Ascending aorta (tissue), 2 donors: ENCODE results near the gene TCF7. TPM values are rescaled to one million over a fixed set of nuclear protein-coding genes. Genes with fewer than 3 reads are reported as not detected.

Experiments used
- DNase-seq, 2 donors: peaks; one replicate each; pipeline ENCODE4 v3.0.0-alpha.2; 2019; ENCODE audit warnings: low spot score in 2 of 2
- H3K27ac ChIP-seq, 2 donors: fragments of 200-600 bp; sonication (generic); one replicate each; pipeline ENCODE4 v1.5.1; 2016 to 2017; ENCODE audit warnings: mild to moderate bottlenecking in 1 of 2
- H3K27me3 ChIP-seq: fragments of 200-600 bp; sonication (generic); one replicate; pipeline ENCODE4 v1.5.1; 2017
- H3K36me3 ChIP-seq, 2 donors: fragments of 200-600 bp; sonication (generic); one replicate each; pipeline ENCODE4 v1.5.1; 2016
- H3K4me1 ChIP-seq, 2 donors: fragments of 200-600 bp; sonication (generic); one replicate each; pipeline ENCODE4 v1.5.1; 2016 to 2017; ENCODE audit warnings: mild to moderate bottlenecking in 1 of 2
- H3K4me3 ChIP-seq, 2 donors: fragments of 200-600 bp; sonication (generic); one replicate each; pipeline ENCODE4 v1.5.1; 2016 to 2017; ENCODE audit warnings: mild to moderate bottlenecking in 1 of 2
- H3K9me3 ChIP-seq, 2 donors: fragments of 200-600 bp; sonication (generic); one replicate each; pipeline ENCODE4 v1.5.1; 2016
- intact Hi-C: fragments of 100-400 bp; cut with DNase I; formaldehyde crosslinking; loops from one replicate; pipeline ENCODE4 v1.15.1; 2023
- total RNA-seq: library from RNA; depleted of rRNA; stranded (reverse); fragments of >200 nt; gene quantifications from one replicate; pipeline ENCODE4 v1.1.0, GENCODE V29; 2016
- TF ChIP-seq, protein P1 (sequence below), 3 experiments: fragments of 200-600 bp in 2 of 3; fragments of 450-650 bp in 1 of 3; sonication (generic) in 2 of 3; IDR thresholded peaks; one replicate each; pipeline ENCODE4 v1.5.1; 2016 to 2019; ENCODE audit warnings: antibody characterized with exemption in 3 of 3, mild to moderate bottlenecking in 1 of 3, moderate library complexity in 1 of 3

The TCF7 gene
- total RNA-seq, 1 donor from 2014 or later, result 12.1 TPM

DNA sequence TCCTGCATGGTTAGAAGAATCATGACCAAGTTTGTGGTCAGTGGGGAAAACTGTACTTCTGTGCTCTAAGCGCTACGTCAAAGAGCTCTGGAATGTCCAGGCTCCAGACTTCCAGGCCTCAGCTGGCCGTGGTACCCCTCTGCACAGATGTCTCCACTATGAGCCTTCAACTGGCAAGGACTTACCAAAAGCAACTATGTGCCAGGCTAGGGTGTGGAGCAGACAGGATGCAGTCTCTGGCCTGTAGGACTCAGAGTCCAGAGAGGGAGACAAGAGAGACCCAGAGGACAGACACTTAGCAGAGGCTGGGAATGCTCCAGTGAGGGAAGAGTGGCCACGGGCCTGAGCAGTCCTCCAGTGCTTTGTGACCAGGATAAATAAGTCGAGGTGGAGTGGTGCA is 31.0 kb upstream of the TCF7 start:
- intact Hi-C loops, result no loop called here
- TF ChIP-seq, protein P1, sequence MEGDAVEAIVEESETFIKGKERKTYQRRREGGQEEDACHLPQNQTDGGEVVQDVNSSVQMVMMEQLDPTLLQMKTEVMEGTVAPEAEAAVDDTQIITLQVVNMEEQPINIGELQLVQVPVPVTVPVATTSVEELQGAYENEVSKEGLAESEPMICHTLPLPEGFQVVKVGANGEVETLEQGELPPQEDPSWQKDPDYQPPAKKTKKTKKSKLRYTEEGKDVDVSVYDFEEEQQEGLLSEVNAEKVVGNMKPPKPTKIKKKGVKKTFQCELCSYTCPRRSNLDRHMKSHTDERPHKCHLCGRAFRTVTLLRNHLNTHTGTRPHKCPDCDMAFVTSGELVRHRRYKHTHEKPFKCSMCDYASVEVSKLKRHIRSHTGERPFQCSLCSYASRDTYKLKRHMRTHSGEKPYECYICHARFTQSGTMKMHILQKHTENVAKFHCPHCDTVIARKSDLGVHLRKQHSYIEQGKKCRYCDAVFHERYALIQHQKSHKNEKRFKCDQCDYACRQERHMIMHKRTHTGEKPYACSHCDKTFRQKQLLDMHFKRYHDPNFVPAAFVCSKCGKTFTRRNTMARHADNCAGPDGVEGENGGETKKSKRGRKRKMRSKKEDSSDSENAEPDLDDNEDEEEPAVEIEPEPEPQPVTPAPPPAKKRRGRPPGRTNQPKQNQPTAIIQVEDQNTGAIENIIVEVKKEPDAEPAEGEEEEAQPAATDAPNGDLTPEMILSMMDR (IDR thresholded peaks at IDR 0.05), result no peak
- Histone ChIP-seq H3K4me3 (no peak overlapping the region), H3K4me1 (no peaks in the 10 kb centered on the region), H3K27me3 (no peaks in the 10 kb centered on the region), H3K36me3 (no peaks in the 10 kb centered on the region), H3K9me3 (no peaks in the 10 kb centered on the region), H3K27ac (no peak overlapping the region)
- DNase-seq, result no peak

DNA sequence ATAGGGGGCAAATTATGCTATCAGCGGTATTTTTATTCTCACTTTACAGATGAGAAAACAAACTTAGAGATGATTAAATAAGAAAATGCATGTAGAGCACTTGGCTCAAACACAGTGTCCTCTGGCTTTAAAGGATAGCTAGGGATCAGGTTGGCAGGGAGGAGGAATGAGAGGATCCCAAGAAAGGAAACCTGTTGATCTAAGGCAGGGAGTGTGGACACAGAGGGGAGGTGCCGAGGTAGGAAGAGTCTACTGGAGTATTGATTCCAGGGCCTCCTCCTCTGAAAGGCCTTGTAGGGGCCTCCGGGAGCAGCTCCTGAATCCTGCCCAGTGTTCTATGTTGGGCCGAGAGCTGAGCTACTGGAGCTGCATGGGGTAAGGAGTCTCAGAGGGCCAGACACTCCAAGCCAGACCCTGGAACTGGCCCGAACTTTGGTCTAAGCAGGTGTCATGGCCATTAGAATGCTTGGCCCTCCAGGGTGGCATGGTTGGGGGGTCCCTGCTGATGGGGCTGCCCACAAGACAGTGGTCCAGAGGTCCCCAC is 30.4 kb upstream of the TCF7 start:
- Histone ChIP-seq H3K27me3 (no peaks in the 10 kb centered on the region), H3K36me3 (no peaks in the 10 kb centered on the region), H3K4me1 (no peaks in the 10 kb centered on the region), H3K27ac (no peak overlapping the region), H3K4me3 (no peak overlapping the region), H3K9me3 (no peaks in the 10 kb centered on the region)
- DNase-seq, result no peak
- TF ChIP-seq, protein P1 (IDR thresholded peaks at IDR 0.05), result no peak
- intact Hi-C loops, result no loop called here

DNA sequence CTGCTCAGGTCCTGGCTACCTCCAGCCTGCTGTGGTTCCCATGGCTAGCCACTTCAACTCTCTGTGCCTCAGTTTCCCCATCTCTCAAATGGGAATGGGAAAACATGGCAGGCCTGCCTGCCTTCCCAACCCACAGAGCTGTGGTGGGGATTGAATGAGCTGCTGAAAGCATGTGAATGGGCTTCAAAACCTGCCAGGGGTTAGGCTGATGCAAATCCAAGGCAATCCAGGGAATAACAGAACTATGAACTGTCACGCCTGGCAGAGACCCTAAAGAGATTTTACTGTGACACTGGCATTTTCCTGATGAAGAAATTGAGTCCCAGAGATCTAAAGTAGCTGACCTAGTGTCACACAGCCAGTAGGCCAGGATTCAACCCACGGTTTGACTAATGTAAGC is 29.9 kb upstream of the TCF7 start:
- no peak overlapping the region for H3K4me3 ChIP-seq
- H3K27me3 ChIP-seq, result no peaks in the 10 kb centered on the region
- no peak for DNase-seq
- H3K27ac ChIP-seq, result no peak overlapping the region
- TF ChIP-seq, protein P1 (IDR thresholded peaks at IDR 0.05), result no peak
- intact Hi-C loops, result no loop called here
- H3K9me3 ChIP-seq, result no peaks in the 10 kb centered on the region
- H3K4me1 ChIP-seq, result no peaks in the 10 kb centered on the region
- H3K36me3 ChIP-seq, result no peaks in the 10 kb centered on the region

DNA sequence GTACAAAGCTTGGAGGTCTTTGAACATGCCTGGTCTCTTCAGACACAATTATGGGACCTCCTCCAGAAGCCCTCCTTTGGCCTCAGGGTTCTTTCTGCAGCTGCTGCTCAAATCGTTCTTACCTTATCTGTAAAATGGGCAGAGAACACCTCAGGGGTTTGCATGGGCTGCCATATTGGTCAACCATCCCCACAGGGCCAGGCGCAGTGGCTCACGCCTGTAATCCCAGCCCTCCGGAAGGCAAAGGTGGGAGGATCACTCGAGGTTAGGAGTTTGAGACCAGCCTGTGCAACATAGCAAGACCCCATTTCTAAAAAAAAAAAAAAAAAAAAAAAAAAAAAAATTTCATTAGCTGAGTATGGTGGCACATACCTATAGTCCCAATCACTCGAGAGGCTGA is 29.1 kb upstream of the TCF7 start:
- Histone ChIP-seq H3K36me3 (no peaks in the 10 kb centered on the region), H3K4me3 (no peak overlapping the region), H3K4me1 (no peaks in the 10 kb centered on the region), H3K27ac (no peak overlapping the region), H3K9me3 (no peaks in the 10 kb centered on the region), H3K27me3 (no peaks in the 10 kb centered on the region)
- TF ChIP-seq, protein P1 (IDR thresholded peaks at IDR 0.05), result no peak
- intact Hi-C loops, result no loop called here
- DNase-seq, result no peak

DNA sequence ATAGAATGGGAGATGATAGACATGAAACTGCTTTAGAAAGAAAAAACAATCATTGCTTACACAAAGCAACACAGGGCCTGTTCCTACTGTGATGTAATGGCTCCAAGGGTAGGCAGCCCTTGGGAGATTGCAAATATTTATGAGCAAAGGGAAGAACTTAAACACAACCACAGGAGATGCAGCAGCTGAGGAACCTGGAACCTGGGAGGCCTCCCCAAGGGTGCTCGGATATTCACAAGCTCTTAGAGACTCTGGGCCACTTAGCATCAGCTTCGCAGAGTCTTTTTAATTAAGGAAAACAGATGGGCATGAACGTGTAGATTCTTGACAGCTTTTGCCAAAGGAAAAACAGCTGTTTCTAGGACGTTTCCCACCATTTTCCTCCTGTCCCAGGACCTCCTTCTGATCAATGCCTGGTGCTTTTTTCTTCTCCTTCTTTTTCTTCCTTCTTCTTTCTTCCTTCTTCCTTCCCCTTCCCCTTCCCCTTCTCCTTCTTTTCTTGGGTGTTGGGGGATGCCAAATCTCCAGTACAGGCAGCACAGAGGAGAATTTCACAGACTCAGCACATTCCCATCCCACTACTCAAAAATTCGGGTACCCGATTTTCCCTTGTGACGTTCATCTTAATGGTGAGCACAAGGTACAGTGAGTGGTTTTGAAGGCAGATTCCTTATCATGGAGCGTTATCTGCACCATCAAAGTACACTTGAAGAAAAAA is 28.1 kb upstream of the TCF7 start:
- Histone ChIP-seq H3K27me3 (no peaks in the 10 kb centered on the region), H3K27ac (no peak overlapping the region), H3K4me1 (no peaks in the 10 kb centered on the region), H3K4me3 (no peak overlapping the region), H3K36me3 (no peaks in the 10 kb centered on the region), H3K9me3 (no peaks in the 10 kb centered on the region)
- intact Hi-C loops, result no loop called here
- no peak for DNase-seq
- TF ChIP-seq, protein P1 (IDR thresholded peaks at IDR 0.05), result no peak
